ENCODE data around the gene STK24.
A peak's percentile ranks its signal among the peaks of the same experiment; 100 is the strongest.
"Not testable (repeated sequence)": the region's sequence is repeated elsewhere in the genome, so short reads cannot be mapped to it uniquely, and the experiment has no call there.

Gene STK24

DNA sequence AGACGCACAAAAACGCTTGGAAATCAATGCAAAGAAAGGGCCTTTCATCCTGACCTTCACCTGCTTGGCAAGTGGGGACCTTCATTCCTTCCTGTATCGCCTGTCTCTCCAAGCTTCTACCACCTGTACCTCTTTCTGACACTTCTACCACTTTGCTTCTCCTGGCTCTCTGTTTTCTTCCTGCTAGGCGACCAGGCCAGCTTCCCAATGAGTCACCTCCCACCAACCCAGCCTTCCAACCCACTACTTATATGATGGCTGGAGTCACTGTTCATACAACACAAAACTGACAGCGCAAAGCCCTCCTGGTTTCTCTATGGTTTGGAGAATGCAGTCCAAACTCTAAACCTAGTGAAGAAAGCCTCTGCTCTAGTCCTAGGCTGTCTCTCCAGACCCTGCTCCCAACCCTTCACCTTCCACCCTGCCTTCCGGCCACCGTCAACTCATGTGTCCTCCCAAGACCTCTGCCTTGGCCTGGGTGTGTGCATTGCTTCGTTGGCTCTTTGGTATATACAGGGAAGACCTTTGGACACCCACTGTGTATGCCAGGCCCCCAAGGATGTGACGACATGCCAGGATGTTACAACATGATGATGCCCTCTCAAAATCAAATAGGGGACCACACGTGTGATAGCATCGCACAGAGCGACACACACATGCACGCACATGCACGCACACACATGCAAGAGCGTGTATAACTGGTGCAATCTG lies 148.5 kb downstream of the STK24 start:
- DNase-seq = peak; percentile 31

DNA sequence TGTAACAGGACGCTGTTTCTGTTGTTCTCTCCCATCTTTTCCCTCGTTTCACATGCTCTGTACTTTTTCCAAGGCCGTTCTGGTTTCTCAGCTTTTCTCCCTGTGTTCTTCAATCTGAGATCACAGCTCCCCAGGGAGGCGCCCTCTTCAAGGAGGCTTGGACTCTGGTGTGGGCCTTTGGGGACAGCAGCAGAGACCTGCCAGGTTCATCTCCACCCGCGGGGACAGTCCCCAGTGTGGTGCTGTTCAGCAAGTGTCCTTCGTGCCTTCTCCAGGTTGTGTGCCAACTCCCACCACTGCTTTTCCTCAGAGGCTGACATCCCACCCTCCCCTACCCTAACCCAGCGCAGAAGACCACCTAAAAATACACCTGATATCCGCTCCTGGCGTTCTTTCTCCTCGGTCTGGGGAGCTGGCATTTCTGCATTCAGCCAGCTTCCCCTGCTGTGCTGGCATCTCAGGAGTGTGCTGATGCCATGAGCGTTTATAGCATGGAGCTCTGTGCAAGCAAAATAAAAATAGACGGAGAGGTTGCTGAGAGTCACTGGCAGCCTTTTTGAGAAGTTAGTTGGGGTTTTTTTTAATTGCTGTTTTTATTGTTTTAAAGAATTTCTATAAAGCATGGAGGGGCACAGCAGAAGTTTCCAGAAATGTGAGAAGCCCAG lies 149.4 kb downstream of the STK24 start:
- no peak for DNase-seq

DNA sequence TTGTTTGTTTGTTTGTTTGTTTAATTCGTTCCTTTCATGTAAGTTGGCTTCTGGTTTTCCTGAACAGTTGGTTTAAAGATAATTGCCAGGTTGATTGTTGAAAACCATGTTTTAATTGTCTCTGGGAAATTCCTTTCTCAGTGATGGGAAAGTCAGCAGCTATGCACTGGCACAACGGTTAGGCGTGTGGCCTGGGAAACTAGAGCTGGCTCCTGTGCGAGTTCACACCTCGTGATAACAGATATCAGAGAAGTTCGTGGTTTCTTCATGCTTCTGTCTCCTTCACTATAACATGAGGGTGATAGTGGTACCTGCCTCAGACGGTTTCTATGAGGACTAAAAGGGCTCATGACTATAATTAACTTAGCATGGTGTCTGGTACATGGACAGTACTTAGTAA lies 153.5 kb downstream of the STK24 start:
- no peak for DNase-seq

DNA sequence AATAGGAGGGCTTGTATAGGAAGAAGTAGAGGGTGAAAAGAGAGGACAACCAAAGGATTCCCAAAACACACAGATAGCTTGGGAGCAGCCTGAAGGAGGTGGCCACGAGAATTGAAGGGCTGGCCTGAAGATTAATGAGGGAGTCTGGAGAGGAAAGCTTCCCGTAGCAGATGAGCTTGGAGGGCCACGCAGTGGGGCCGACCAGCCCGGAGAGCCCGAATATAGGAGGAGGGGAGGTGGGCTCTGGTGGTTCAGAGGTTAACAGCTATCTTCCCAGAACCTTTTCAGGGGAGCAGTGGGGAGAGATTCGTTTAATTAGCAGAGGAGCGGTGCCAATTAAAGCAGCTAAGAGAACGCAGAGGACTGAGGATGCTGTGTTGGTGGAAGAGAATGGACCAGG lies 154.9 kb downstream of the STK24 start:
- no peak for DNase-seq

DNA sequence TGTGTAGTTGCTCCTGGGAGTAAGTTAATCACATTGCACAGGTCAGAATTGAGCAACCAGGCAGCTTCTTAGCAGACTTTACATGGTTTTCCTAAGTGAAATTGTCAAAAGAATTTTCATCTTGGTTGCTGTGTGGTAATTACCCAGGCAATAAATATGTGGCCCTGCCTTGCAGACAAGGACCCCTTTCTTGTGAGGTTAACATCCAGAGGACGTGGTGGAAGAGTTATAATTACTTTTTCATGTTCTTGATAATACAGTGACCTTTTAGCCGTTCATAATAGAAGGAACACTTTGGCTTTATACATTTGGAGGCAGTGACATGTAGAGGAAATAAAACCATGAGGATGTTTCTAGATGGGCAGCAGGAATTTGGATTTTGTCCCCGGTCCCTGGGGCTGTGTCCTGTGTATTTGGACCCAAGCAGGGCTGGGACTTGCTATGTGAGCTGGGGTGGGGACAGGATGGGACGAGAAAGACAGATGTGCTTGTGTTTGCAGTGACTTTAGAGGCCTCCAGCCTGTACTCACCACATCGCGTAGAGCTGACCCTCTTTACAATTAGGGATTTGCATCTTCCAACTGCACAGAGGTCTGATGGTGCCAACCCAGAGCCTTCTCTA lies 156.2 kb downstream of the STK24 start:
- DNase-seq = no peak

DNA sequence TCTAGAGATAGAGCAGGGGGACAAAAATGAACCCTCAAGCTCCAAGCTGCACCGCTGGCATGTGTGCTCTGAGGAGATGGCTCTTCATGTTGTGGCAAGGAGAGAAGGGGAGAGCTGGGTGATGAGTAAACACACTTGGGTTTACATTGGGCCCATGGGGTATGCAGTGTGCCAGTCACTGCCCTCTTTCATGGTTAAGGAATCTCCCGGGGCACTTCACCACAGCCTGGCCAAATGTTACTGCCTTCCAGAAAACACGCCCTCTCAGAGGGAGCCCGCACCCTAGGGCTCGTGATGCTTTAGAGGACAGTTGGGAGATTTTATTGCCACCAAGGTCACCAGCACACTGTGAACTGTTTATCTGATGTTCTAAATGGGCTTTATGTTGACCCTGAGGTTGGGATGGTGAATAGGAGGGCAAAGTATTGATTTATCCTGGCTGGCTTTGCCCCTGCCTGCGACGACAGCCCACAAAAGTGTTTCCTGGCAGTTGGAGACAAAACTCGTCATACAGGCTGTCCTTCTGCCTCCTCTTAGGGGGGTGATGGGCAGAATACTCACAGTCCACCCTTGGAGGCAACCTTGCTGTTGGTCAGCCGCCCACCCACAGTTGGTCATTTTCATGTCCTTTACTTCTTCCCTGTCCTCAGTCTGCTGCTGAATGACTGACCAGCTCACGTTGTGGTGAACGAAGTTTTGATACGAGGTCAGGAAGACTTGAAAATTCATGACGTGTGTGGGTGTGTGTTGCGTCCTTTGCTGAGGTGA lies 156.9 kb downstream of the STK24 start:
- DNase-seq = no peak

DNA sequence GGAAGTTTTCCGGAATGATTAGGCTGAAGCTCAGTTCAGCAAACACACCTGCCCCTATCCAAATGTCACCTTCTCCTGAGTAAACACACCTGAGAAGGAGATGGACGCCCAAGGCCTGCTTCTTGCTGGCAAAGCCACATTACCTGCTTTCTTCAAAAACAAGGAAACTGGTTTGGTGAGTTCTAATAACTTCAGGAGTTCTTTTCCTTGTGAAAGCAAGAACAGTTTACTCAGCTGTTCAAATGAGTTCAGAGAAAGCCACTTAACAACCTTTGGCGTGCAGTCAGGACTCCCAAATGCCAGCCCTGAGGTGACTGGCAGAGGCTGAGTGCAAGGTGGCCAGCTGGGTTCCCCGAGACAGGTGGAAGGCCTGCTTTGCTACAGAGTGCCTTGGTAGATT lies 160.5 kb downstream of the STK24 start:
- no peak for DNase-seq

DNA sequence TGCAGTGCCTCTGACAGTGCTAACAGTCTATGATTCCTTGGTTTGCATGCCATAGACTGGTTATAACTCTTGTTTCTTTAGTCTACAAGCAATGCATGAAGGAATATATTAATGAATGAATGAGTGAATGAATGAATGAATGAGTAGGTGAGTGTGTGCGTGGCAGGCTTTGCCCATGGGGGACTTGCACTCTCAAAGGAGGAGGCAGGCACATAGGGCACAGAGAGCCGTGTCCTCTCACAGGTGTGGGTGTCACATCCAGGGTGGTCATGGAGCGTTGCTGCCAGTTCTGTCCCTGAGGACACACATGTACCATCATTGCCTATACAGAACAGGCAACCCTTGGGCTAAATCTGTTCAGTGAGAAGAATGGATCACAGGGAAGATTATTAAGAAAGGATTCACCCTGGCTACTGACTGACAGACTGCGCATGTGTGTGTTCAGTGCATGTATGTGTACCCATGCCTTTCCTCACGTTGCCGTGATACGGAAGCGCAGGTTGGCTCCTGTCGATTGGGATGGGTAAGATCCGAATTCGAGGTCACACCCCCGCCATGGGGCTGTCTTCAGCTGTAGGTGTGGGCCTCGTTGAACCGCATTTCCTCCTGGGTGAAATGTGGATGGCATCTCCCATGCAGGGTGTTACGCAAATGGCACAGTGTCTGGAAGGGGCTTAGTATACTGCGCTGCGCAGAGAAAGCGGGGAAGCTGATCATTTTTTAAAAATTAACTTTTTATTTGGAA lies 161.4 kb downstream of the STK24 start:
- DNase-seq = no peak

DNA sequence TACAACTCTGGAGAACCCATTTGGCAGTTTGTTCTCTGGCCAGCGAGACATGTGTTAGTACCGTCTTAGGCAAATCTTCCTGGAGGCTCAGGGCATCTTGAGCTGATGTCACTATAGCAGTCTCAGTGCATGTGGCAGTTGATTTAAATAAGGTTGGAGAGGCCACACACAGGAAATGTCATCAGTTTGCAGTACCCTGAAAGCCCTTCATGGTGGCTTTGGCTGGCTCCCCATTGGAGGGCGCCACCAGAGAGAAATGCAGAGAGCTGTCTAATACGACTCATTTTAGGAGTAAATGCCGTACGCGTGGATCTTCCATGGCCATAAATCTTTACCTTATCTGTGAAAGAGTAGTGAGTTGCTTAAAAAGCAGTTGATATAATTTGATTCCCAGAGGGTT lies 163.1 kb downstream of the STK24 start:
- no peak for DNase-seq

DNA sequence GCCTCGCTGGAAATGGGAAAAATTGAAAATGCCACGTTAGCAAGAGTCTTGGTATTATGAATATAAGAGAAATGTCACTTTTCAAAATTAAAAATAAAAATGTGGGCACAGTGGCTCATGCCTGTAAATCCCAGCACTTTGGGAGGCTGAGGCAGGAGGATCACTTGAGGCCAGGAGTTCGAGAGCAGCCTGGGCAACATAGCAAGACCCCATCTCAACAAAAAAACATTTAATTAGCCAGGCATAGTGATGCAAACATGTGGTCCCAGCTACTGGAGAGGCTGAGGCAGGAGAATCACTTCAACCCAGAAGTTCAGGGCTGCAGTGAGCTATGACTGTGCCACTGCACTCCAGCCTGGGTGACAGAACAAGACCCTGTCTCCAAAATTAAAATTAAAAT lies 163.6 kb downstream of the STK24 start:
- DNase-seq = not testable (repeated sequence)

DNA sequence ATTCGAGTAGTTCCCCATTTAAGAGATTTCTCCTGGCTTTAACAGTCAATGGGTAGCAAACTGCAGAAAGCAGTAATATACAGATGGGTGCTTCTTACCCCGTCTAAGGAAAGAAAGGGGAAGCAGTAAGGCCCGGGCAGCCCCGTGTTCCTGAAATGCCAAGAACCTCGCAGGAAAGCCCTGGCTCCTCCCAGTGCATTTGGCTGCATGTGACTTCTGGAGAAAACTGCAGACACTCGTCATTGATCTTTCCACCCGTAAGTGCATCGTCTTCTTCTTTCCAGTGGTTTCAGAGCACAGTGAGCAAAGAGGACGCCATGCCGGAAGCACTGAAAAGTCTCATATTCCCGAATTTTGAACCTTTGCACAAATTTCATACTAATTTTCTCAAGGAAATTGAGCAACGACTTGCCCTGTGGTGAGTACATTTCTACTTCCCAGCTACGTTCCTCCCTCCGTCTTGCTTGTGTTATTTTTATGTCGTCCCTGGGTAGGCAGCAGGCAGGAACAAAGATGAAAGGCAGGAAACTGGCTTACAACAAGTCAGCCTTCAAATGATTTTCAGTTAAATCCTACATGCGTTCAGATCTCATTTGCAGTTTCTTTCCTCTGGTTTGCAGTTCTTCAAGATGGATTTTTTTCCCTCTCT lies 165.2 kb downstream of the STK24 start:
- peak; percentile 37 for DNase-seq

DNA sequence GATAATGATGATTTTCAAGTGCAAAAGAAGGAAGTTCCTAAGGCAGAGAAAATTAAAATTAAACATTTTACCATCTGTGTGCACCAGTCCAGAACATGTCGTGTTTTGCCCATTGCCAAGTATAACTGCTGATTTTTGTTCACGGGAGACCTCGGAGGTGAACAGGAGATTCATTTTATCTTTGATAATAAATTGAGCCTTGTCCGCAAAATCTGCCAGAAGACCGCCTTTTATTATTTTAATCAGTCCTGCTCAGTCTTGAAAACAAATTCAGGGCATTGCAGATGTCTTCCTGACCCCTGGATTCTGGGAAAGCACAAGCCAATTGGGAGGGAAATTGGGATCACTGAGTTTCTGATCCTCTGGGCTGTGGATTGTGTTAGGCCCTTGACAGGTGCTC lies 165.9 kb downstream of the STK24 start:
- DNase-seq = no peak

DNA sequence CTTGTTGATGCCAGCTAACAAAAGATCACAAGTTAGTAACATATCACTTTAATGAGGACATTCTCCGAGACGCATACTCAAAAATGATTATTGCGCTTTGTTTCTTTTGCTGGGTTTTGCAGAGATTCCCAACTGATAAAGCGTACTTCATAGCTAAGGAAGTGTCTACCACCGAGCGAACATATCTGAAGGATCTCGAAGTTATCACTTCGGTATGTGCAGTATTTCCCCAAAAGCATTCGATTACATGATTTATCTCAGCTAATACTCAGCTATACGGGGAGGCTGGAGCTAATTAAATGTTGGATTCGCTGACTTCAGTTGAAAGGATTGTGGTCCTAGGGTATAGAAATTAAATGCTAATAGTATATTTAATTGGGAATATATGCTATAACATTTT lies 166.3 kb downstream of the STK24 start:
- DNase-seq = peak; percentile 85

DNA sequence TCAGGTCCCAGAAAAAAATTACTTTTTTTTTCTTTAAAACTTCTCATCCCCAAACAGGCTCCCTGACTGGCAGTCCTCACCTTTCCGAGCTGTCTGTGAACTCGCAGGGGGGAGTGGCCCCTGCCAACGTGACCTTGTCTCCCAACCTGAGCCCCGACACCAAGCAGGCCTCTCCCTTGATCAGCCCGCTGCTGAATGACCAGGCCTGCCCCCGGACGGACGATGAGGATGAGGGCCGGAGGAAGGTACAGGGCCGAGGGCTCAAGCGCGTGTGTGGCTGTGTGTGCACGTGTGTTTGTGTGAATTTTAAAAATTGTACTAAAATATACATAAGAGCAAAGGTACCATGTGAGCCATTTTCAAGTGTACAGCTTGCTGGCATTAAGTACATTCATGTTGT lies 167.6 kb downstream of the STK24 start:
- DNase-seq = no peak

DNA sequence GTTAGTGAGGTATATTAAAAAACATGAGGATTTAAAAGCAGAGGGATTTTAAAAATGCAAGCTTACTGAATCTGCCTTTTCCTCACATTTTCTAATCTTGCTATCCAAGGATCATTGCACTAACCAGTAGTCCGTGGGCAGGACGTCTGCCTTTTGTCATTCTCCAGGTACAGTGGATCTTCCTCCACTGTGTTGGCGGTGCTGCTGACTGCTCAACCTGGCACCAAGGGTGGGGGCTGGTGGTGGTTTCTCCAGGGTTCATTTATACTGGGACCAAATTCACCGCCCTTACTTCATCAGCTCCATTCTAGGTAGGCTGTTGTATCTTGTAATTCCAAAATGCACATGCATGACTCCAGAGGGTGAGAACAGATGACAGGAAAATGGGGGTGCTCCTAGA lies 169.3 kb downstream of the STK24 start:
- DNase-seq = no peak

DNA sequence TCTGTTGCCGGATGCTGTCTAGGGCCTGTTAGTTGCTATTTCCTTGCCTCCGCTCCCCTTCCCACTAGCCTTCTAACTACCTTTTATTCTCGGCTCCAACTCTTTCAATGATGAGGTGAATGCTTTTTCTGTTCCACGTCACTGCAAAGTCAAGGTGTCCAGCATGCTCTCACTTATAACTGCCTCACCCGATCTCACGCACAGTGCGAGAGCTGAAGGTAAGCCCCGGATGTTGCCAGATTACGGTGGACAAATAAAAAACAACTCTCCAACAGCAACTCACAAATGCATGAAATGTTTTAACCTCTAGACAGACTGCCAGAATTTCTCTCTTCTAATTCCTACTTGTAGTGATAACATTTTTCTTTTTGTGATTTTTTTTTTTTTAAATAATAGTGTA lies 169.9 kb downstream of the STK24 start:
- DNase-seq = no peak

DNA sequence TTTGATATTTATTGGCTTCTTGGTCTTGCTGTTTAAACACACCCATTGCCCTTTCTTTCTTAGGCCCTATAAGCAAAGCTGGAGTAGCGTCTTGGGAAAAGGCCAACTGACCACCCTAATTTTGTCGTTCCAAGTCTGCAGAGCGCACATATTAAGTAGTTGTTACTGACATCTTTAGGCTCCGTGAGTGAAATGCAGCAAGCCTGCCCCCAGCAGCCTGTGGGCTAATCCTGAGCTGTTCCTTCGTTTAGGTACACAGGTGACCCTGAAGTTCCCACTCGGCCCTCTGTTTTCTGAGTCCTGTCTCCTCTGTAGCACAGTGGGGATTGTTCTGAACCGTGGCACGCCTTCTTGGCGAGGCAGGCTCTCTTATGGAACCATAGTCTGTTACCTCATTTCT lies 170.5 kb downstream of the STK24 start:
- DNase-seq = no peak

DNA sequence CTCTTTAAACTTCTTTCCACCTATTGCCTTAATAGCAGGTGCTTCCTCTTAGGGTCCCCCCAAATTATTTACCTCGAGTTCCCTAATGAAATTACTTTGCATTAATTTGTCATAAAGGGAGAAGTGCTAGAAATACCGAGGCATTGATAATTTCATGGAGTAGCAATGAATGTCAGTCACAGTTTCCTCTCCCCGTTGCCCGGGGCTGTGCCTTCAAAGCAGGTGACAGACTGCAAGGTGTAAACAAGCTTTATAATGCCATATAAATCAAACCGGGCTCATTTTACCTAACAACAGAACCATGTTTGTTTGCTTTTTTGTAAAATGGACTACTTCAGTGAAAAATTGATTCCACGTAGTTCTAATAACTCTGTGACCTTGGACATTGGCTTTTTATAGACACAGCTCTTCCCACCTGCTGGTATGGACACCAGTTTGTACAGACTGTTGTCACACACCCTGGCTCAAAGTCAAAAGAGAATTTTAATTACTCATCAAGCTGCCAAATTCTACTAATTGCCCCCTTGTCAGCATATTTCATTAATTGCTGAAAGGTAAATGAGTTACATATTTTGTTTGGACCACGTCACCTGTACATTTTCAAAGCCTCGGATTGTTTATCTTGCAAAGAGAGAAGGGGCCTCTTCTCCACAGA lies 171.1 kb downstream of the STK24 start:
- DNase-seq = no peak

DNA sequence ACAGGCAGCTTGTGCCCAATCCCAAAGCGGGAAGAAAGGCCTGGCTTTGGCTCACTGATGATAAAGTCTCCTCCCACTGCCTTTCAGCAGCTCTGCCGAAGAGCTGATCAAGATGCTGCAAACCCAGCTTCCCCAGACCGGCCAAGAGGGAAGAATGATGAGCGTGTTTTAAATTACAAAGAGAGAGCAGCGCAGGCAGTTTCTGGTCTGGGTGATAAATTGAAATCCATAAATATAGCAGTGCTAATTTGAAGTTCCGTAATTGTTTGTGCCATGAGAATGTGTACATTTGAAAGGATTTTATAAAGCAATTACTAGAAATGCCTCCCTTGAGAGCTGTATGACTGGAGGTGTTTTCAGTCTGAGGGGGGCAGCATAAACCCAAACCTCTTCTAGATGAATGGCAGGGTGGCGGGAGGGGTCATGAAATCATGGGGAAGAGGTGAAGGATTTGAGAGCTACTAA lies 171.8 kb downstream of the STK24 start:
- DNase-seq = peak; percentile 55

DNA sequence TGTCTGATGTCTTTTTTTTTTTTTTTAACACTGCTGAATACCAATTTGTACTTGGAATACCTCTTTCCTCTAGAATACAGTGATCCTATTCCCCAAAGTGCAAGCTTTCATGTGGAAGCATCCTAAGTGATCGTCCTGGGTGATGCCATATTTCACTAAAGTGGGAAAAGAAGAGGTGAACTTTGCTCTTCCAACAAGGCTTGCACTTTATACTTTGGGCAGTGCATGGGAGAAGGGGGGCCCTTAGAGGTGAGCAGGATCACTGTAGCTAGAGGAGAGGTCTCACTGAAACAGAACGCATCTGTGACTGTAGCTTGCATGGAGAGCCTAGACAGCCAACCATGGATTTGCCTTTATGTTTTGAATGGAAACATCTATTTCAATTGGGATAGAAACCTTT lies 173.8 kb downstream of the STK24 start:
- DNase-seq = no peak

DNA sequence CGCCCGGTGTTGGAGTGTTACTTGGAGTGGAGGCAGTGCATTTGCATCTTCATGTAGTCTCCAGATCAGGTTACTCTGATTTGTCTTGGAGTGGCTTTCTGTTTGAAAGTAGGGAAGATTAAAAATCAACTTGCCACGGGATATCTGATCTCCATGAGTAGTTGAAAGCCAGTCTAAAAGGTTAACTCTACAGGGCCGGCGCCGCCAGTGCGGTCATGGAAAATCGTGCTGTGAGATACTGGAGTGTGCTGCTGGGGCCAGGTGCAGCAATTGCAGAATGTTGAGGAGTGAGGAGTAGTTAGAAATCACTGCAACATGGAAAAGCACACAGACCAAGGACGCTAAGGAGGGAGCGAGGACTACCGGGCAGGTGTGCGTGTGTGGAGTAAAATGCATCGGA lies 175.0 kb downstream of the STK24 start:
- no peak for DNase-seq

DNA sequence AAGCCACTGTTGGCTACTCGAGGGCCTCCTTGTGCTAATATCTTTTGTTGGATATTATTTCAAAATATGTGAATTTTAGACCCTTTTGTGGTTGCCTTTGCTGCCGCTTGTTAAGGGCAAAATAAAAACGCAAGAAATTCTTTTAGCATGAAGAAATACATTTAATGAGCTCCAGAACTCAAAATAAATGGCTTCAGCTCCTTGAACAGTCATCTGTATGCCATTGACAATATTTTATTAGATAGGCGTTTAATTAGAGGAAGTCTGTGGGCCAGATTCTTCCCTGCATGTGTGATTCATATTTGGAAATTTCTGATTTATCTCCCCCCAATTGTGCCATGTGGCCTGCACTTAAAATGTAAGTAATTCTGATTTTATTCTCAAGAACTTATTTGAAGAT lies 177.2 kb downstream of the STK24 start:
- DNase-seq = peak; percentile 90
